Measurements from ENCODE around the gene METTL15. TPM values are rescaled to one million over a fixed set of nuclear protein-coding genes. Genes with fewer than 3 reads are reported as not detected.
A peak's percentile ranks its signal among the peaks of the same experiment; 100 is the strongest.
"Not testable (repeated sequence)": the region's sequence is repeated elsewhere in the genome, so short reads cannot be mapped to it uniquely, and the experiment has no call there.

Gene METTL15
- total RNA-seq, 1 donor from 2014 or later, result 16.7 TPM

DNA sequence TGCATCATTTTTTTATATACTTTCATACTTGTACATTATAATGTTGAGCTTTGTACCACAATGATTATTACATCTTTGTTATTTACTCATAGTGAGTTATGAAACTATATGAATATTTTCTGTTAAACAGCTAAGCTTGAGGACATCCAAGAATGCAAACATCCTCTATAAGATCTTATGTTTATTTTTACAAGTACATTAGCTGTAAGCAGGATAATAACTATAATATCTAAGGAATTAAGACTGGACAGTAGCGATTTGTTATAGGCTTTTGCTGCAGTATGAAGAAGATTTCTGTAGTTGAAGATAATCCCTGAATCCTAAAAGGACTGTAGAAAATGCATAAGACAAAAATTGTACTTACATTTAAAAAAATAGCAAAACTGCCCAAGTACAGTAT is 176.0 kb downstream of the METTL15 start:
- Mint-ChIP-seq H3K36me3 (ENCODE audit: insufficient read depth) (no peaks in the 10 kb centered on the region), H3K27ac (no peak overlapping the region), H3K4me1 (ENCODE audit: low read depth) (no peaks in the 10 kb centered on the region), H3K9me3 (ENCODE audit: low read depth) (no peaks in the 10 kb centered on the region), H3K27me3 (no peaks in the 10 kb centered on the region), H3K4me3 (ENCODE audit: low read depth) (no peak overlapping the region)
- TF ChIP-seq, protein P1, sequence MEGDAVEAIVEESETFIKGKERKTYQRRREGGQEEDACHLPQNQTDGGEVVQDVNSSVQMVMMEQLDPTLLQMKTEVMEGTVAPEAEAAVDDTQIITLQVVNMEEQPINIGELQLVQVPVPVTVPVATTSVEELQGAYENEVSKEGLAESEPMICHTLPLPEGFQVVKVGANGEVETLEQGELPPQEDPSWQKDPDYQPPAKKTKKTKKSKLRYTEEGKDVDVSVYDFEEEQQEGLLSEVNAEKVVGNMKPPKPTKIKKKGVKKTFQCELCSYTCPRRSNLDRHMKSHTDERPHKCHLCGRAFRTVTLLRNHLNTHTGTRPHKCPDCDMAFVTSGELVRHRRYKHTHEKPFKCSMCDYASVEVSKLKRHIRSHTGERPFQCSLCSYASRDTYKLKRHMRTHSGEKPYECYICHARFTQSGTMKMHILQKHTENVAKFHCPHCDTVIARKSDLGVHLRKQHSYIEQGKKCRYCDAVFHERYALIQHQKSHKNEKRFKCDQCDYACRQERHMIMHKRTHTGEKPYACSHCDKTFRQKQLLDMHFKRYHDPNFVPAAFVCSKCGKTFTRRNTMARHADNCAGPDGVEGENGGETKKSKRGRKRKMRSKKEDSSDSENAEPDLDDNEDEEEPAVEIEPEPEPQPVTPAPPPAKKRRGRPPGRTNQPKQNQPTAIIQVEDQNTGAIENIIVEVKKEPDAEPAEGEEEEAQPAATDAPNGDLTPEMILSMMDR (IDR thresholded peaks at IDR 0.05; ENCODE audit: unreplicated experiment), result no peak
- DNase-seq (ENCODE audit: low spot score, unreplicated experiment), result no peak

DNA sequence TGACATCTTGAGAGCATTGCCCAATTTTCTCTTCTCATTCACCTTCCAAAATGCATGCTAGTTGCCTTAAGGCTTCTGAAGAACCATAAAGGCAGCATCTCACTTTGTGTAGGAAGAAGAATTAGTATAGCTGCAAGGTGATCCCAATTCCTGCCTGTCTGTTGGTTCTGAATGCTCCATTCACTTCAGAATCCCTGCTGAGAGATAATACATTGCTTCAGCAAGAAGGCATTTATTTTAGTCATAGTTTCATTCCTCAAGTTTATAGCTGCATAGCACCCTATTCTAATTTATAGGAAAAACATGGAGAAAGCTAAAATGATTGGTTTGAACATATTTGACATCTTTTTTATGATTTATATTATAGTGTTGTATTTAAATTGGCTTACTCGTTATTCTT is 181.3 kb downstream of the METTL15 start:
- Mint-ChIP-seq H3K27ac (no peak overlapping the region), H3K4me1 (ENCODE audit: low read depth) (no peaks in the 10 kb centered on the region), H3K9me3 (ENCODE audit: low read depth) (no peaks in the 10 kb centered on the region), H3K36me3 (ENCODE audit: insufficient read depth) (peaks cover 7% of the 10 kb centered on the region), H3K27me3 (no peaks in the 10 kb centered on the region), H3K4me3 (ENCODE audit: low read depth) (no peak overlapping the region)
- TF ChIP-seq, protein P1 (IDR thresholded peaks at IDR 0.05; ENCODE audit: unreplicated experiment), result no peak
- no peak for DNase-seq (ENCODE audit: low spot score, unreplicated experiment)

DNA sequence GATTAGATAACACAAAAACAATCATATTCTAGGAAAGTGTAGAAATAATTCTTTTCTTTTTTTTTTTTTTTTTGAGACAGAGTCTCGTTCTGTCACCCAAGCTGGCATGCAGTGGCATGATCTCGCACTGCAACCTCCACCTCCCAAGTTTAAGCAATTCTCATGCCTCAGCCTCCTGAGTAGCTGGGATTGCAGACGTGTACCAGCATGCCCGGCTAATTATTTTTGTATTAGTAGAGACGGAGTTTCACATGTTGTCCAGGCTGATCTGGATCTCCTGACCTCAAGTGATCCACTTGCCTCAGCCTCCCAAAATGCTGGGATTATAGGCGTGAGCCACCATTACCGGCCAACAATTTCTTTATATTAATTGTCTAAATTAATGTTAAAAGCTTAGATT is 182.8 kb downstream of the METTL15 start:
- H3K27ac Mint-ChIP-seq; H3K36me3 Mint-ChIP-seq (ENCODE audit: insufficient read depth); H3K27me3 Mint-ChIP-seq; H3K9me3 Mint-ChIP-seq (ENCODE audit: low read depth); DNase-seq (ENCODE audit: low spot score, unreplicated experiment); H3K4me1 Mint-ChIP-seq (ENCODE audit: low read depth); H3K4me3 Mint-ChIP-seq (ENCODE audit: low read depth): not testable (repeated sequence)

DNA sequence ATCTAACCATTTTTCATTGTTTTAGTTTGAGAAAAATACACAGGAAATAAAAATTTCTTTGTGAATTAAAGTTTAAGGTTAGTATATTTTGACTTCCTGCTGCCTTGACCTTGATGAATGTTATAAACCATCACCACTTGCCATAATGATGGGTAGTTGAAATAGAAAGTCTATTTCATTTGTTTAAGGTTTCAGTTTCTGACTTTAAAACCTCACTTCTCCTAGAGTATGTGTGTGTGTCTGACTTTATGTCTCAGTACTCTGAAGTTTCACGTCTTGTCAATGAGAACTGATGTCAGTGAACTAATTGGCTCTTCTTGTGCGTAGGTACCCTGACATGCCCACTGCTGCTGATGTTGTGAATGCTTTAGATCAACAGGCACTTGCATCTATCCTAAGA is 188.2 kb downstream of the METTL15 start:
- Mint-ChIP-seq H3K27me3 (no peaks in the 10 kb centered on the region), H3K9me3 (ENCODE audit: low read depth) (no peaks in the 10 kb centered on the region), H3K27ac (no peak overlapping the region), H3K4me1 (ENCODE audit: low read depth) (no peaks in the 10 kb centered on the region), H3K4me3 (ENCODE audit: low read depth) (no peak overlapping the region), H3K36me3 (ENCODE audit: insufficient read depth) (peaks cover 7% of the 10 kb centered on the region)
- DNase-seq (ENCODE audit: low spot score, unreplicated experiment), result no peak
- TF ChIP-seq, protein P1 (IDR thresholded peaks at IDR 0.05; ENCODE audit: unreplicated experiment), result no peak

DNA sequence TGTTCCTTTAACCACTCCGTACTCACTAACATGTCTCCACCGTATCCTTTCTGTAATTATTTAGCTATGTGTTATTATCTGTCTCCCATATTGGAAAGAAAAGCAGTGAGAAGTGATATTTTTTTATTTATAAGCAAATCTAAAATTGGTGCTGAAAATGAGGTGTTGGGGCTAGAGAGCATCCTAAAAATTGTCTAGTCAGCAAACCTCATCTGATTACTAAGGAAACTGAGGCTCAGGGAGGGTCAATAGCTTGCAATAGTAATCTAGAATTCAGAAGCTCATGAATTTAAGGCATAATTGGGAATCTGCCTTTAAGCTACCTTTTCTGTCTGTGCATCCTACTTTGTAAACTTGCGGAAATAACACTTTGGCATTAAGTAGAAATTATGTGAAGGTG is 190.0 kb downstream of the METTL15 start:
- TF ChIP-seq, protein P1 (IDR thresholded peaks at IDR 0.05; ENCODE audit: unreplicated experiment), result no peak
- H3K4me1 Mint-ChIP-seq (ENCODE audit: low read depth), result peaks cover 2% of the 10 kb centered on the region
- DNase-seq (ENCODE audit: low spot score, unreplicated experiment), result no peak
- H3K9me3 Mint-ChIP-seq (ENCODE audit: low read depth), result no peaks in the 10 kb centered on the region
- no peak overlapping the region for H3K27ac Mint-ChIP-seq
- H3K4me3 Mint-ChIP-seq (ENCODE audit: low read depth), result no peak overlapping the region
- no peaks in the 10 kb centered on the region for H3K27me3 Mint-ChIP-seq
- peaks cover 4% of the 10 kb centered on the region for H3K36me3 Mint-ChIP-seq (ENCODE audit: insufficient read depth)

DNA sequence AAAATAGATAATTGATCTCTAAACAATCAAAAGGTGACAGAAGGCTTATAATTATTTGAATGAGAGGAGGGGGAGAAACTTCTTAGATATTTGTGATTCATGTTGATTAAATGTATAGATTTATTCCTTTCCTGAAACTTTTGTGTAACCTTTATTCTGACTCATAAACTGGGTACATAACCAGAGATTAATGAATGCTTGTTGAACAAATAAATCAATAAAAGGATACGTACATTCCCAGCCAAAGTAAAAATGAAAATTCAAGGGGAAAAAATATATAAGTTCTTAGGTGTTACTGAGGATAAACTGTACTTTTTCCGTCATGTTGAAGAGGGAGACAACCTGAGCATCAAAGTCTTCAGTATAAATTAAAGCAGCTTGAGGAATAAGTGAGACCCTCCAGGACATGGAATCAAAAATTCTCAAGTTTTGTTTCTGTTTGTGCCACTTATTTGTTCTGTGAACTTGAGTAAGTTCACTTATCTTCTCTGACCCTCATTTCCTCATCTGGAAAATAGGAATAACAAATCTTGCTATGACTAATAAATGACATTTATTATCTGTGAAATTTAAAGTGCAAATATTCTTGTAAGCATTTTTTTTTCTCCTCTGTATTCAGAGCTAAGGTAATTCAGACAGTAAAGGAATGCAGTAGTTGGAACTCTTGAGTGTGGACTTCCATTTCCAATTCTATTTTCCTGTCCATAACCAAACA is 195.4 kb downstream of the METTL15 start:
- Mint-ChIP-seq H3K27ac (peak overlapping the region; percentile 59), H3K27me3 (no peaks in the 10 kb centered on the region), H3K36me3 (ENCODE audit: insufficient read depth) (peaks cover 4% of the 10 kb centered on the region), H3K4me3 (ENCODE audit: low read depth) (no peak overlapping the region), H3K4me1 (ENCODE audit: low read depth) (peaks cover 11% of the 10 kb centered on the region), H3K9me3 (ENCODE audit: low read depth) (no peaks in the 10 kb centered on the region)
- DNase-seq (ENCODE audit: low spot score, unreplicated experiment), result no peak
- TF ChIP-seq, protein P1 (IDR thresholded peaks at IDR 0.05; ENCODE audit: unreplicated experiment), result no peak
